Kidney capillary endothelial cell (primary cell): ENCODE data around the gene TBCCD1.
A peak's percentile ranks its signal among the peaks of the same experiment; 100 is the strongest.
"Not testable (repeated sequence)": the region's sequence is repeated elsewhere in the genome, so short reads cannot be mapped to it uniquely, and the experiment has no call there.

Experiments used
- DNase-seq: peaks from one replicate; pipeline ENCODE4 v3.0.0-alpha.2; 2018; ENCODE audit warnings: low spot score

TBCCD1 gene

GRCh38 chr3:186552408-186553031 lies 14.6 kb downstream of the TBCCD1 start:
- DNase-seq = no peak

GRCh38 chr3:186551387-186551786 lies 15.8 kb downstream of the TBCCD1 start:
- DNase-seq = no peak

DNA sequence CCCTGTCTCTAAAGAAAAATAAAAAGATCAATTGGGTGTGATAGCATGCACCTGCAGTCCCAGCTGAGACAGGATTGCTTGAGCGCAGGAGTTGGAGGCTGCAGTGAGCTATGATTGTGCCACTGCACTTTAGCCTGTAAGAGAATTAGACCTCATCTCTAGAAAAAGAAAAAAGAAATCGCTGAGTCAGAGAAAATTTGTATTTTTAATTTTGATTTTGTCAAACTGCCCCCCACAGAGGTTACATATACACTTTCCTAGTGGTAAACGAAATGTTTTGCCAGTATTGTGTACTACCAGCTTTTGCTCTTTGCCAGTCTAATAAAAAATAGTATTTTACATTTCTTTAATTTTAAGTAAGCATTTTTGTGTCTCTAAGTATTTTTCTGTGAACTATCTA lies 17.6 kb downstream of the TBCCD1 start:
- no peak for DNase-seq

DNA sequence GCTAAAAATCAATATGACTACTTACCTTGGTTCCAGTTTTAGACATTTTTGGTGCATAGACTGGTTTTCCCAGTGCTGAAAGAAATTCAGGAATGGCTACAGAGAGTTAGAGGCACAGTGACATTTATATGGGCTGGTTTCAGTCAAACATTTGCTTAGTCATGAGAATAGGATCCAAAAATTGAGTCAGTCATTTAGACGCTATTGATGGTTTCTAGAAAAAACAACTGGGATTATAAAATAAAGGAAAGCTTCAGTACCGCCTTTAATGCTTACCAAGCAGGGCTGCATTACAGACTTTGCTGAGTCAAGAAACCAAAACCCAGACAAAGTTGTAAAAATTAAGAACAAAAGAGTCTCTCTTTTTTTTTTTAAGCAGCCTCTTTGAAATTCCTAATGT lies 22.9 kb downstream of the TBCCD1 start, which contains the start of gene CRYGS:
TSS of gene CRYGS (minus strand) at position 100 of the 400 bp plus-strand sequence. CDS start at position 46, 54 bp downstream.
- no peak for DNase-seq

DNA sequence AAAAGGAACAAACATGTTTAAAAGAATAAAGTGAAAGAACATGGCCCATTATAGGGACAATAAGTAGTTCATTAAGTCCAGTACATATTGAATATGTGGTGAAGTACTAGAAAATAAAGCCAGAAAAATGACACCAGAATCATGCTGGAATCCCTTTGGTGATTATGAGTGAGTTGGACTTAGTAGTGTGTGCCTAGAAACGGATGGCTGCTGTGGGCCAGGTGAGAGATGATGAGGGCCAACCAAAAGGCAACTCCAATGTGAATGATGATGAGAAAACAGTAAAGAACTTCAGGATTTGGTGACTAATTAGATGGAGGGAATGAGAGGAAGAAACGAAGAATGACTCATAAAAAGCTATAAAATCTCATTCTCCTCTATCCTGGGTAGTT lies 26.3 kb downstream of the TBCCD1 start:
- no peak for DNase-seq

GRCh38 chr3:186540221-186540834 lies 26.8 kb downstream of the TBCCD1 start:
- peak; percentile 75 for DNase-seq

DNA sequence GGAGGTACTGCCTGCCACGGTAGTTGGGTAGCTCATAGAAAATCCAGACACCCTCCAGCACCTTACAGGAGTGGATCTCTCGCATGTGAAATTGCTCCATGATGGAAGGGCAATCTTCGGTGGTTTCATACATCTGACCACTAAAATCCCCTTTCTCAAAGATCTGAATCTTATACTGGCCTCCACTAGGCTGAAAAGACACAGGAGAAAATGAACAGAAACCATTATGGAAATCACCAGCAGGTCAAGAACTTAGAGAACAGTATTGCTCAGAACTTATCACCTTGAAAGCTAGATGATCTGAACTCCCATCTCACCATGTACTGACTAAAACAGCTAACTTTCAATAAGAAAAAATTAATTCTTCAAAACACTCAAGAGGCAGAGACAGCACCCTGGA lies 28.4 kb downstream of the TBCCD1 start:
- DNase-seq = no peak

- no peak for DNase-seq
Measured at GRCh38 chr3:186536883-186537844, 30.0 kb downstream of the TBCCD1 start.

GRCh38 chr3:186534113-186534669 lies 32.9 kb downstream of the TBCCD1 start:
- DNase-seq = no peak

DNA sequence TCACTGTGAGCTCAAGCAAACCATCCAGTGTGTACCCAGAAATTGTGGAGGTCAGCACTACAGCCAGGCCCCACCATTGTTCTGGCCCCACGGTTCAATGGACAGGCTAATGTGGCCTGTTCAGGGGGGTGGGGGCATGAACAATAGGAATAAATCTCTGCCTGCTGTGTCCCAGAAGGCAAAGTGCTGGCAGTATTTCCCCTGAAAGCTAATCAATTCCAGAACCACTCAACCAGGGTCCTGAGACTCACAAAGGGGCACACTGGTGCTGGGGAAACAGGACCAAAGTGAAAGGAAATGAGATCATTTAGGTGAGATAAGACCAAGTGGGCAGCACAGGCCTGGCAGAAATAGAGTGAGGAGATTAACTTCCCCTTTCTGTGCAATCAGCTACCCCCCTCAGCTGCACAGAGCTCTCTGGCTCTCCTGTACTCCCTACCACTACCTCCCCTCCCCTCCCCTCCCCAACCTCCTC lies 34.5 kb downstream of the TBCCD1 start:
- no peak for DNase-seq

- DNase-seq = not testable (repeated sequence)
Measured at GRCh38 chr3:186531694-186532093, 35.4 kb downstream of the TBCCD1 start.

DNA sequence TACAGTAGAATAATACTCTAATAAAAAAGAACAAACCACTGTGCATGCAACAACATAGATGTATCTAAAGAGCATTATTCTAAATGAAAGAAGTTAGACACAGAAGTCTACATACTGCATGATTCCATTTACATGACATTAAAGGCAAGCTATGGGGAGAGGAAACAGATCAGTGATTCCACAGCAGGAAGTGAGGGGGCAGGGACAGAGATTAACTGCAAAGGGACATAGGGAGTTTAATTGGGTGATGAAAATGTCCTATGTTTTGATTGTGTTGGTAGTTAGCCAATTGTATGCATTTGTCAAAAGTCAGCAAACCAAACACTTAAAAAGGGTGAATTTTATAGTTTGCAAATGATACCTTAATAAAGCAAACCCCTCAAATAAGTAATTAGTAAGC lies 36.7 kb downstream of the TBCCD1 start:
- DNase-seq = no peak

DNA sequence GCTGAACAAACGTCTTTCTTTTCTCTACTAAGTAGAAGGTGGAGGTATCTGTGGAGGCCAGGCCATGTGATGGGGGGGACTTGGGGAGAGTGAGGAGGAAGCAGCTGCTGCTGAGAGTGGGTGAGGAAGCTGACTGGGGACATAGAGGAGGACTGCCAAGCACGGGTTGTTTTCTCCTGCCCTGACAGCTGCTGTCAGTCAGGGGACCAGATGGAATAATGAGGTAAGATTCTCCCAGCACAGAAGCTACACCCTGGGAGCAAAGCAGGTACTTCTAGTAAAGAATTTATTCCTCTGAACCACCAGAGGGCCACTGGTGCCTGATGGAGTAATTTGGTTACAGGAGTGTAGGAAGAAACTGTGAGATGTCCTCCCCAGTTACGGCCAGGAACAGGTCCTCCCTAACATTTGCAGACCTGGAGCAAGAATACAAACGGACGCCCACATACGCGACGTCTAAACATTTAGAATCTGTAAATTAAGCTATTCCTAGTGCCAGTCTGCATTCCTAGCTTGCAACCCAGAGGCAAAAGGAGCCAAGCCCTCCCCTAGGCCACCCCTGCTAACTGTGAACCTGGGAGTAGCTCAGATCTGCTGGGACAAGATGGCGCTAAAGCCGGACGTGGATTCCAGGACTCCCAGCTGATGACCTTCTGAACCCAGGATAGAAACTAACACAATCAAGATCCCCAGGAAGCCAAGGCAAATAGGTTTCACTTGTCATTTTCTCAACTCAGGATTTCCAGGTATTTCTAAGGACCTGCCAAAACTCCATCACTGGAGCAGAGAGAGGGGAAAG lies 37.7 kb downstream of the TBCCD1 start:
- no peak for DNase-seq

- no peak for DNase-seq
Measured at GRCh38 chr3:186526256-186526606, 40.9 kb downstream of the TBCCD1 start.

GRCh38 chr3:186525369-186526255 lies 41.5 kb downstream of the TBCCD1 start:
- DNase-seq = no peak

- no peak for DNase-seq
Measured at GRCh38 chr3:186524616-186525015, 42.5 kb downstream of the TBCCD1 start.

DNA sequence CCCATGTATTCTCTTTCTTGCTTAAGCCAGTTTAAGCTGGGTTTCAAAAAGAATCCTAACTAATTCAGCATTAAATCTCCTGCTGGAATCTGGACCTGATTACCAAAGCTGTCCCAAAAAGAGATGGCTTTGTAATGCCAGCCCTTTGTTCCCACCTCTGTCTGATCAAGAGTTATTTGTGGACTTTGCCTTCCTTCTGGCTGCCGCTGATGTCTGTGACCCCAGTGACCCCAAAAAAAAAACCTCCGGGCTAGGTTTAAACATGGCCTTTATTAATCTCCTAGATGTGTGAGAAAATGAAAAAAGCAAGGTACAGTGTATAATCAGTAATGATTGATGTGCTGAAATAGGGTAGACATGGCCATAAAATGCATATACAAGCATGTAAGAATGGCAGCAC lies 43.7 kb downstream of the TBCCD1 start:
- DNase-seq = no peak

DNA sequence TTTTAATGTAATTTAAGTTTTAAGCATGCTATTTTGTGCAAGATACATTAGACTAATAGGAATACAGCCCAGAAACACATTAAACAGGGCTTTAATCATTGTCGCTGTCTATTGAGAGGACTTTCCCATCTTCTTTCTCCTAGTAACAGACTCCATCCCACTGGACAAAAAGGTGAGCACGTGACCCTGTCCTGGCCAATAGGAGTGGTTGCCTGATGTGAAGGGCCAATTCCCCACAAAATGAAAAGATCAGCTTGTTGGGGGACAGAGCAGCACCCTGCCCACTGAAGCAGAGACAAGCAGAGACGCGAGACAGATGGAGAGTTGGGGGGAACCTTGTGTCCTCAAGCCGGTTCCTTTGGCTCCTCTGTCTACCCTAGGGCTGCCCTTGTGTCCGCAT lies 44.1 kb downstream of the TBCCD1 start:
- DNase-seq = no peak

- DNase-seq = no peak
Measured at GRCh38 chr3:186520957-186521842, 45.9 kb downstream of the TBCCD1 start.

DNA sequence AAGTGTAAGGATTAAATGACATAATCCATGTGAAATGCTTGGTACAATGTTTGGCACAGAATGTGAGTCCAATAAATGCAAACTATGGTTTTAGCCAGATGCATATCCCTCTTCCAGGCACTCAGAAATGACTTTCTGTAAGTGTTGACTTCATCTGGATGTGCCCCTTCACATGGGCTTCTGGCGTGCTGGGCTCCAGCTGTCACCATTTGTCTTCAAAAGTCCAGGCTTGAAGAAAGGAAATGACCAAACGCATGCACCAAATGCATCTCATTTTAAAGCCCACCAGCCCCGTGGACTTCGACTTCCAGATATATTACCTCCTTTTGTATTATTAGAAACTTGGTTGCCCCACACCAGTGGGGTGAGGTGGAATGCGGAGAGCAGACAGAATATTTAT lies 46.7 kb downstream of the TBCCD1 start:
- DNase-seq = no peak
